Measurements from ENCODE around the gene CYP39A1. TPM values are rescaled to one million over a fixed set of nuclear protein-coding genes. Genes with fewer than 3 reads are reported as not detected.
A peak's percentile ranks its signal among the peaks of the same experiment; 100 is the strongest.

The CYP39A1 gene
- total RNA-seq, 1 donor from 2014 or later: 0.29 TPM

DNA sequence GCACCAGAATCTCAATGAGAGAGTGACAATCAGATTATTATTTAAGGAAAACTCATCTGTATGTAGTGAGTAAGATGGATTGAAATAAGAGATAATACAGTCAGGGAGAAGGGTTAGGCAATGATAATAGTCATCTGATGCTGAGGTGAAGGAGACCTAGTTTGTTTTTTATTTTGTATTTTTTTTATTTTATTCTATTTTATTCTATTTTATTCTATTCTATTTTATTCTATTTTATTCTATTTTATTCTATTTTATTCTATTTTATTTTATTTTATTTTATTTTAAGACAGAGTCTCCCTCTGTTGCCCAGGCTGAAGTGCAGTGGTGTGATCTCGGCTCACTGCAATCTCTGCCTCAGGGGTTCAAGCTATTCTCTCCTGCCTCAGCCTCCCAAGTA is 88.7 kb downstream of the CYP39A1 start:
- TF ChIP-seq, protein P1, sequence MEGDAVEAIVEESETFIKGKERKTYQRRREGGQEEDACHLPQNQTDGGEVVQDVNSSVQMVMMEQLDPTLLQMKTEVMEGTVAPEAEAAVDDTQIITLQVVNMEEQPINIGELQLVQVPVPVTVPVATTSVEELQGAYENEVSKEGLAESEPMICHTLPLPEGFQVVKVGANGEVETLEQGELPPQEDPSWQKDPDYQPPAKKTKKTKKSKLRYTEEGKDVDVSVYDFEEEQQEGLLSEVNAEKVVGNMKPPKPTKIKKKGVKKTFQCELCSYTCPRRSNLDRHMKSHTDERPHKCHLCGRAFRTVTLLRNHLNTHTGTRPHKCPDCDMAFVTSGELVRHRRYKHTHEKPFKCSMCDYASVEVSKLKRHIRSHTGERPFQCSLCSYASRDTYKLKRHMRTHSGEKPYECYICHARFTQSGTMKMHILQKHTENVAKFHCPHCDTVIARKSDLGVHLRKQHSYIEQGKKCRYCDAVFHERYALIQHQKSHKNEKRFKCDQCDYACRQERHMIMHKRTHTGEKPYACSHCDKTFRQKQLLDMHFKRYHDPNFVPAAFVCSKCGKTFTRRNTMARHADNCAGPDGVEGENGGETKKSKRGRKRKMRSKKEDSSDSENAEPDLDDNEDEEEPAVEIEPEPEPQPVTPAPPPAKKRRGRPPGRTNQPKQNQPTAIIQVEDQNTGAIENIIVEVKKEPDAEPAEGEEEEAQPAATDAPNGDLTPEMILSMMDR (IDR thresholded peaks at IDR 0.05; ENCODE audit: insufficient read depth, low read length, poor library complexity, severe bottlenecking): no peak
- H3K36me3 ChIP-seq (ENCODE audit: control insufficient read depth, insufficient read depth, low read length): no peaks in the 10 kb centered on the region
- H3K4me3 ChIP-seq (ENCODE audit: low read depth, low read length): no peak overlapping the region
- no peaks in the 10 kb centered on the region for H3K27me3 ChIP-seq (ENCODE audit: control insufficient read depth, insufficient read depth, low read length)
- DNase-seq (ENCODE audit: low read depth): no peak

DNA sequence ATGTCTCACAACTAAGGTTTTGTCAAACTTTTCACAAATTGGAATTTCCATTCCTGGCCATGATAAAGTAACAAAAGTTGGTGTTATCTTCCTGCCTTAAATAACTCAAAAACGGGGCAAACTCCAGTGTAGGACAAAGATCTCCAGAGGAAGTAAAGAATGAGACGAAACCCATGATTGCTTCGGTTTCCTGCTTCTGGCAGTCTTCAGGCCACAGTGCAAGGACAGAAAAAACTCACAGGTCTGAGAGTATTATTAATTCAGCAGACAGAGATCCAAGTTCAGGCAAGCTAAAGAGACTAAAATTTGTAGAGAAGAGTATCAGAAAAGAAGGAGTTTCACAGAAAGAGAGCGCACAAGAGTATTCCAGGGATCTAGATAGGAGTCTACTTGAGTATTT is 96.6 kb downstream of the CYP39A1 start:
- no peak overlapping the region for H3K4me3 ChIP-seq (ENCODE audit: low read depth, low read length)
- DNase-seq (ENCODE audit: low read depth): no peak
- TF ChIP-seq, protein P1 (IDR thresholded peaks at IDR 0.05; ENCODE audit: insufficient read depth, low read length, poor library complexity, severe bottlenecking): no peak
- no peaks in the 10 kb centered on the region for H3K36me3 ChIP-seq (ENCODE audit: control insufficient read depth, insufficient read depth, low read length)
- no peaks in the 10 kb centered on the region for H3K27me3 ChIP-seq (ENCODE audit: control insufficient read depth, insufficient read depth, low read length)

DNA sequence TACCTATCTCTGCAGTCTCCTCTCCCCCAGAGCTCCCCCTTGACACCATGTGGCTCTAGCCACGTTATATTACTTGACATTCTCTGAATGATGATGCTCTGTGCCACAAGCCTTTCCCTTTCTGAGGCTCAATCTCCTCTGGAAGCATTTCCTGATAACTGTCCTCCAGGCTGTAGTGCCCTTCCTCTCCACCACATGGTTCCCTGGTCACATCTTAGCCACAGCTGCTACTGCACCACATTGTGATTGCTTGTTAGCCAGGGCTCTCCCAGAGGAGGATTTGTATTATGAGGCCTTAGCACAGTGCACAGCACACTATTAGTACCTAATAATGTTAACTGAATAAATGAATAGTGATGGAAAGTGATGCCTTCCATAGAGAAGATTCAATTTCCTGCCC is 97.5 kb downstream of the CYP39A1 start:
- H3K4me3 ChIP-seq (ENCODE audit: low read depth, low read length): no peak overlapping the region
- no peaks in the 10 kb centered on the region for H3K27me3 ChIP-seq (ENCODE audit: control insufficient read depth, insufficient read depth, low read length)
- no peak for DNase-seq (ENCODE audit: low read depth)
- TF ChIP-seq, protein P1 (IDR thresholded peaks at IDR 0.05; ENCODE audit: insufficient read depth, low read length, poor library complexity, severe bottlenecking): no peak
- no peaks in the 10 kb centered on the region for H3K36me3 ChIP-seq (ENCODE audit: control insufficient read depth, insufficient read depth, low read length)

DNA sequence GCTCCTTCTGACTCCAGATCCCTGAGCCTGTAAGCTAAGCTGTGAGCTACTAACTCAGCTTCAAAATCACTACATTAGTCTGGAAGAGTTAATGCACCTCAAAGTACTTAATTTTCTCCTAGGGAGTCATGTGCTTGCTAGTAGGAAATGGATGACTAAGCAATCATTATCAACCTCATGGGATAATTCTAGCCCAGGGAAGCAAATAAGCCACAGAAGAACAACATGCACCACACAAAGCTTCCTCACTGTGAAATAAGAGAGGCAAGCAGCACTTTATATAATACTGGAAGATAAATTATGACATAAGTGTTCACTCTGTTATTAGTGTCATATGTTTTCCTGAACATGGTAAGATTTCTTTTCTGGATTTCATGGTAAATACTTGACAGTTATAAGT is 103.5 kb downstream of the CYP39A1 start:
- DNase-seq (ENCODE audit: low read depth): peak; percentile 9
- TF ChIP-seq, protein P1 (IDR thresholded peaks at IDR 0.05; ENCODE audit: insufficient read depth, low read length, poor library complexity, severe bottlenecking): no peak
- Histone ChIP-seq H3K36me3 (ENCODE audit: control insufficient read depth, insufficient read depth, low read length) (no peaks in the 10 kb centered on the region), H3K27me3 (ENCODE audit: control insufficient read depth, insufficient read depth, low read length) (no peaks in the 10 kb centered on the region), H3K4me3 (ENCODE audit: low read depth, low read length) (no peak overlapping the region)

DNA sequence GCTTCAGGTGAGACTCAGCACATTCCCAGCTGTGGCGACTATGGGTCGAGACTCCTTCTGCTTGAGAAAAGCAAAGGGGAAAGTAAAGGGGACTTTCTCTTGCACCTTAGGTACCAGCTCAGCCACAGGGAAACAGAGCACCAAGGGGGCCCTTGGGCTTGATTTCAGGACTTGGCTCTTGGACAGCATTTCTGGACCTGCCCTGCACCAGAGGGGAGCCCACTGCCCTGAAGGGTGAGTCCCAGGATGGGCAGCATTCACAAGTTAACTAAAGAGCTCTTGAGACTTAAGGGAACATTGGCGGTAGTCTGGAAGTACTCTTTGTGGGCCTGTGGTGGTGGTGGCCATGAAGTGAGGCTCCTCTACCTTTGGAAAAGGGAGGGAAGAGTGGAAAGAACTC is 111.1 kb downstream of the CYP39A1 start:
- TF ChIP-seq, protein P1 (IDR thresholded peaks at IDR 0.05; ENCODE audit: insufficient read depth, low read length, poor library complexity, severe bottlenecking): no peak
- DNase-seq (ENCODE audit: low read depth): no peak
- Histone ChIP-seq H3K4me3 (ENCODE audit: low read depth, low read length) (no peak overlapping the region), H3K36me3 (ENCODE audit: control insufficient read depth, insufficient read depth, low read length) (no peaks in the 10 kb centered on the region), H3K27me3 (ENCODE audit: control insufficient read depth, insufficient read depth, low read length) (no peaks in the 10 kb centered on the region)

DNA sequence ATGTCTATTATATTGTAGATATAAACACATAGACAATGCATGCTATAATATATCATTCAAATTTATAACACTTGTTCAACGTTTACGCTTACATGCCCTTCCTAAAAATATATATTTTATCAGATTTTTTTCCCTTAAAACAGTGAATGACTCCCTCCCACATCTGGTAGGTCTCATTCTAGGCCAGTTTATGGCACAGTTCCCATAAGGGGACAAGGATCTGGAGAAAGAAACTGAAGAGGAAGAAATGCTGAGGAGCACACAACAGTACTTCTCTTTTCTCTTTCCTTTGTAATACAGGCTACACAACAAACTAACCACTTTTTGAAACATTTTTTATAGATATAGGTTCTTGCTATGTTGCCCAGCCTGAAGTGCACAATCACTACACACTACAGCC is 112.8 kb downstream of the CYP39A1 start:
- H3K36me3 ChIP-seq (ENCODE audit: control insufficient read depth, insufficient read depth, low read length): no peaks in the 10 kb centered on the region
- no peaks in the 10 kb centered on the region for H3K27me3 ChIP-seq (ENCODE audit: control insufficient read depth, insufficient read depth, low read length)
- DNase-seq (ENCODE audit: low read depth): no peak
- no peak overlapping the region for H3K4me3 ChIP-seq (ENCODE audit: low read depth, low read length)
- TF ChIP-seq, protein P1 (IDR thresholded peaks at IDR 0.05; ENCODE audit: insufficient read depth, low read length, poor library complexity, severe bottlenecking): no peak

All from kidney epithelial cell (primary cell).